Heart right ventricle (tissue), 16 donors: ENCODE results near the gene BUB3. TPM values are rescaled to one million over a fixed set of nuclear protein-coding genes. Genes with fewer than 3 reads are reported as not detected.

Source experiments
- ATAC-seq, 8 donors: fragments of 200-7000 bp; cut with Tn5 transposase; one replicate each; pipeline ENCODE4 v1.9.1; 2020; ENCODE audit warnings: mild to moderate bottlenecking in 8 of 8, moderate library complexity in 8 of 8, moderate number of reproducible peaks in 1 of 8
- DNase-seq, 2 donors: peaks; one replicate each; pipeline ENCODE4 v3.0.0-alpha.2; 2020
- H3K27ac ChIP-seq, 10 donors: fragments of 200-600 bp; sonication (generic) in 2 of 10; one replicate each; pipeline versions ENCODE4 v1.5.0 to v1.8.0; 2020 to 2022; ENCODE audit warnings: mild to moderate bottlenecking in 3 of 10
- H3K27me3 ChIP-seq, 7 donors: fragments of 200-600 bp; one replicate each; pipeline ENCODE4 v1.8.0; 2021 to 2022; ENCODE audit warnings: mild to moderate bottlenecking in 2 of 7
- H3K36me3 ChIP-seq, 9 donors: fragments of 200-600 bp; sonication (generic) in 1 of 9; one replicate each; pipeline versions ENCODE4 v1.5.0 to v1.8.0; 2020 to 2022; ENCODE audit warnings: mild to moderate bottlenecking in 2 of 9
- H3K4me1 ChIP-seq, 9 donors: fragments of 200-600 bp; sonication (generic) in 1 of 9; one replicate each; pipeline versions ENCODE4 v1.5.0 to v1.8.0; 2020 to 2022; ENCODE audit warnings: mild to moderate bottlenecking in 4 of 9
- H3K4me3 ChIP-seq, 10 donors: fragments of 200-600 bp; sonication (generic) in 2 of 10; one replicate each; pipeline versions ENCODE4 v1.5.0 to v1.8.0; 2020 to 2022; ENCODE audit warnings: mild to moderate bottlenecking in 7 of 10, moderate library complexity in 2 of 10
- H3K9me3 ChIP-seq, 11 donors: fragments of 200-600 bp in 10 of 11; sonication (generic) in 2 of 11; one replicate each; pipeline versions ENCODE4 v1.5.0 to v1.8.0; 2013 to 2022; ENCODE audit warnings: mild to moderate bottlenecking in 2 of 11, control low read depth in 1 of 11, moderate library complexity in 1 of 11
- CTCF ChIP-seq, 9 donors: fragments of 200-600 bp; sonication (generic) in 2 of 9; IDR thresholded peaks; one replicate each; pipeline versions ENCODE4 v1.5.0 to v1.8.0; 2021 to 2022; ENCODE audit warnings: antibody characterized with exemption in 9 of 9, mild to moderate bottlenecking in 5 of 9, moderate library complexity in 1 of 9
- whole genome bisulfite sequencing, 2 donors: extraction: QIAGEN DNeasy Blood & Tissue Kit; methylation state at CpG; one replicate each; pipeline ENCODE4 v1.1.7; 2013; ENCODE audit warnings: inconsistent platforms in 1 of 2; 5-methylcytosine and 5-hydroxymethylcytosine counted together
- intact Hi-C, 10 donors: fragments of 100-400 bp; cut with DNase I; formaldehyde crosslinking; loops; one replicate each; pipeline versions ENCODE4 v1.11.1 to v1.14.2; 2022
- long read RNA-seq, 3 donors: library from polyadenylated mRNA; unstranded; transcript quantifications; one replicate each; pipeline ENCODE4 v2.0.0, GENCODE V29; 2020 to 2021
- polyA plus RNA-seq, 2 donors: library from polyadenylated mRNA; stranded (reverse); fragments of 200-250 nt; gene quantifications; one replicate each; pipeline ENCODE4 v1.2.3, GENCODE V29; 2013
- total RNA-seq, 10 donors: library from RNA; stranded (reverse); fragmentation: NEBNext Ultra II Directional in 3 of 10; extraction: Animal tissue kit (Norgen Biotek cat#: 25700) in 3 of 10; gene quantifications; one replicate each; pipeline versions ENCODE4 v1.2.1 to v1.2.4, GENCODE V29; 2021 to 2023
- donor health status: Arrhythmogenic right ventricular cardiomyopathy.
- donor health status: ischemic (EF 13 %, LVEDD 7.1; RV severe dilation, severe dysfunction).
- donor health status: healthy with polysubstance abuse.
- donor health status: DM: no; HTN: yes; CAD: no.
- donor health status: DM: no; HTN: no; CAD: no.
- donor health status: ischemic (EF 25% LVEDD 6.9; RV normal size, moderate dysfunction).
- donor health status: ischemic (EF 25% LVEDD 5.7; RV mildly dilated, moderate dysfunction).
- donor health status: healthy.
- donor health status: DM: yes; HTN: yes; CAD: no.
- donor health status: Ischemic cardiomyopathy.
- donor health status: ischemic (EF 35%, LVEDD 5.7; RV mildly dilated, moderate dysfunction).
- donor health status: nonischemic (EF 11% LVEDD 7.7; RV severe dilation, severe dysfunction).
- donor health status: DM: yes; HTN: yes; CAD: no.
- donor health status: PGD.
- donor health status: ischemic (EF 29% LVEDD 5.4; RV normal size, mild dysfunction).
- donor health status: nonischemic (EF 23%, LVEDD 6.1; RV moderate dilation, normal function).

BUB3 gene, protein sequence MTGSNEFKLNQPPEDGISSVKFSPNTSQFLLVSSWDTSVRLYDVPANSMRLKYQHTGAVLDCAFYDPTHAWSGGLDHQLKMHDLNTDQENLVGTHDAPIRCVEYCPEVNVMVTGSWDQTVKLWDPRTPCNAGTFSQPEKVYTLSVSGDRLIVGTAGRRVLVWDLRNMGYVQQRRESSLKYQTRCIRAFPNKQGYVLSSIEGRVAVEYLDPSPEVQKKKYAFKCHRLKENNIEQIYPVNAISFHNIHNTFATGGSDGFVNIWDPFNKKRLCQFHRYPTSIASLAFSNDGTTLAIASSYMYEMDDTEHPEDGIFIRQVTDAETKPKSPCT
- total RNA-seq: 10 to 100 TPM; 24.4 to 40.9 (median 30.4) TPM
- 10 to 100 TPM; 11.4 to 42.0 TPM for polyA plus RNA-seq
- long read RNA-seq, donor 1, full-length matches to known transcripts: 50 of 64 reads
- long read RNA-seq, donor 1, partial matches to known transcripts: 10 of 64 reads
- long read RNA-seq, donor 1, other reads (novel, unspliced or antisense): 4 of 64 reads
- long read RNA-seq, donor 2, full-length matches to known transcripts: 51 of 60 reads
- long read RNA-seq, donor 2, partial matches to known transcripts: 8 of 60 reads
- long read RNA-seq, donor 2, other reads (novel, unspliced or antisense): 1 of 60 reads
- long read RNA-seq, donor 3, full-length matches to known transcripts: 91 of 100 reads
- long read RNA-seq, donor 3, partial matches to known transcripts: 7 of 100 reads
- long read RNA-seq, donor 3, other reads (novel, unspliced or antisense): 2 of 100 reads

DNA sequence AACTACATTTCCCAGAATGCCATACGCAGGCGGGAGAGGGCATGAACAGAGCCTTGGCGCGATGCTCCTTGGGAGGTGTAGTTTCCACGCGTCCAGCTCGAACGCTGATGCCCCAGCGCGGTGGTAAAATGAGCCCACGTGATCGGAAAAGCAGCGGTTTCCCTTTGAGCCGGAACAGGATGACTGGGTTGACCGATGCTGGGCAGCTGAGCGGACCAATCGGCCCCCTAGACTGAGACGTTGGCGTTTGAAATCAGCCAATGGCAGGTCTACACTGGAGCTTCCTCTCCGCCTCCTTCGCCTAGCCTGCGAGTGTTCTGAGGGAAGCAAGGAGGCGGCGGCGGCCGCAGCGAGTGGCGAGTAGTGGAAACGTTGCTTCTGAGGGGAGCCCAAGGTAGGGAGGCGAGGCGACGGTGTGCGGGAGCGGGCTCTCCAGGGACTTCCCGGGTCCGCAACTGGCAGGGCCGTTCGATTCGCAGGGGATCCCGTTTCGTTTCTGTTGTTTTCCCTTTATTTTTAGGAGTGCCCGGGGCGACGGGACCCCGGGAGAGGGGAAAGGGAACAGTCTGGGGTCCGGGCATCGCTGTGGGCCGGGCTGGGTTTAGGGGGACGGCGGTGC lies at the start of gene BUB3:
BUB3 (plus strand) TSS at position 311 of the 619 bp plus-strand sequence. CDS start 516 bp downstream, outside the sequence.
- Histone ChIP-seq H3K36me3 (peaks cover 0 to 42% (median 8%) of the 10 kb centered on the region in 9 donors), H3K27me3 (peaks cover 22 to 44% (median 43%) of the 10 kb centered on the region in 7 donors), H3K4me3 (peak within 1 kb of the TSS; percentile 64 to 97 (median 85)), H3K4me1 (peaks cover 11 to 74% (median 38%) of the 10 kb centered on the region in 9 donors), H3K9me3 (no peaks in the 10 kb centered on the region), H3K27ac (peak within 1 kb of the TSS in 9 of 10 donors; percentile 81 to 97 (median 90))
- ATAC-seq (peak; percentile 97 to 100 (median 99)), DNase-seq (peak; percentile 96 to 99)
- 0% methylated on average over 45 to 50 of the region's 50 CpGs for WGBS, 2 donors
- peak in 5 of 9 donors; percentile 16 to 57 (median 51) for TF ChIP-seq CTCF (IDR thresholded peaks at IDR 0.05)
- intact Hi-C loops: loop anchor here in 2 of 10 donors (10.0 kb wide), 2 partner anchors 149 to 169 kb away; partner anchors contain the start of genes ACADSB (in 1 of the 2), IKZF5 (in 1 of the 2) and PSTK (in 1 of the 2)

GRCh38 chr10:123109466-123109865 lies 44.7 kb upstream of the BUB3 start:
- no peak for DNase-seq
- TF ChIP-seq CTCF (IDR thresholded peaks at IDR 0.05): no peak
- H3K4me3 ChIP-seq: no peak overlapping the region
- no peak for ATAC-seq
- intact Hi-C loops: no loop called here
- WGBS, 2 donors: 68 to 76% methylated on average over 7 of the region's 7 CpGs
- H3K27ac ChIP-seq: no peak overlapping the region
- H3K27me3 ChIP-seq: peaks cover 0 to 45% (median 19%) of the 10 kb centered on the region in 7 donors
- no peaks in the 10 kb centered on the region for H3K36me3 ChIP-seq
- H3K4me1 ChIP-seq: no peaks in the 10 kb centered on the region
- H3K9me3 ChIP-seq: no peaks in the 10 kb centered on the region

GRCh38 chr10:123117644-123118417 lies 36.4 kb upstream of the BUB3 start:
- no peaks in the 10 kb centered on the region for H3K4me1 ChIP-seq
- H3K9me3 ChIP-seq: no peaks in the 10 kb centered on the region
- peaks cover 0 to 74% (median 54%) of the 10 kb centered on the region in 7 donors for H3K27me3 ChIP-seq
- H3K27ac ChIP-seq: no peak overlapping the region
- intact Hi-C loops: no loop called here
- WGBS, 2 donors: 14 to 16% methylated on average over 26 of the region's 26 CpGs
- peak in 1 of 8 donors; percentile 41 for ATAC-seq
- no peak for TF ChIP-seq CTCF (IDR thresholded peaks at IDR 0.05)
- no peak overlapping the region for H3K4me3 ChIP-seq
- DNase-seq: no peak
- no peaks in the 10 kb centered on the region for H3K36me3 ChIP-seq
